Skeletal muscle satellite cell (primary cell): ENCODE results near the gene COPB1.

ENCODE experiments used
- H3K27me3 ChIP-seq: 2 replicates; pipeline ENCODE4 v1.7.0; 2013; ENCODE audit warnings: low read length; ENCODE audit not compliant: control insufficient read depth, insufficient read depth
- H3K36me3 ChIP-seq: 2 replicates; pipeline ENCODE4 v1.7.0; 2013; ENCODE audit warnings: mild to moderate bottlenecking, control low read depth, low read length; ENCODE audit not compliant: insufficient read depth
- H3K4me1 ChIP-seq: 2 replicates; pipeline ENCODE4 v1.7.0; 2013; ENCODE audit warnings: low read length; ENCODE audit not compliant: control insufficient read depth, insufficient read depth
- H3K4me2 ChIP-seq: 2 replicates; pipeline ENCODE4 v1.7.0; 2013; ENCODE audit warnings: mild to moderate bottlenecking, low read length
- H3K4me3 ChIP-seq: 2 replicates; pipeline ENCODE4 v1.7.0; 2013; ENCODE audit warnings: low read length
- H3K9ac ChIP-seq: 2 replicates; pipeline ENCODE4 v1.7.0; 2013; ENCODE audit warnings: mild to moderate bottlenecking, low read depth, low read length, moderate library complexity
- H3K9me3 ChIP-seq: replicated peaks from 2 replicates; pipeline ENCODE4 v1.7.0; 2013; ENCODE audit warnings: mild to moderate bottlenecking, control low read depth, low read length

The COPB1 gene

GRCh38 chr11:14422052-14422813 lies 77.4 kb downstream of the COPB1 start:
- H3K36me3 ChIP-seq, result no peaks in the 10 kb centered on the region
- H3K9me3 ChIP-seq, result no peaks in the 10 kb centered on the region
- H3K4me2 ChIP-seq, result peak overlapping the region; percentile 49
- H3K4me1 ChIP-seq, result peaks cover 44% of the 10 kb centered on the region
- H3K27me3 ChIP-seq, result no peaks in the 10 kb centered on the region
- peak overlapping the region; percentile 54 for H3K9ac ChIP-seq
- H3K4me3 ChIP-seq, result peak overlapping the region; percentile 10

- no peak overlapping the region for H3K4me3 ChIP-seq
- peaks cover 54% of the 10 kb centered on the region for H3K4me1 ChIP-seq
Observed at GRCh38 chr11:14420223-14420622, 79.4 kb downstream of the COPB1 start.

GRCh38 chr11:14418801-14419417 lies 80.7 kb downstream of the COPB1 start:
- no peak overlapping the region for H3K4me3 ChIP-seq
- no peaks in the 10 kb centered on the region for H3K36me3 ChIP-seq
- H3K4me1 ChIP-seq, result peaks cover 58% of the 10 kb centered on the region
- H3K9me3 ChIP-seq, result no peaks in the 10 kb centered on the region
- no peaks in the 10 kb centered on the region for H3K27me3 ChIP-seq
- H3K9ac ChIP-seq, result no peak overlapping the region
- H3K4me2 ChIP-seq, result no peak overlapping the region

More at GRCh38 chr11:14420223-14420622, 79.4 kb downstream of the COPB1 start:
- H3K27me3 ChIP-seq, result no peaks in the 10 kb centered on the region
- no peaks in the 10 kb centered on the region for H3K36me3 ChIP-seq
- no peaks in the 10 kb centered on the region for H3K9me3 ChIP-seq
- H3K9ac ChIP-seq, result no peak overlapping the region
- no peak overlapping the region for H3K4me2 ChIP-seq

- H3K36me3 ChIP-seq, result no peaks in the 10 kb centered on the region
- no peak overlapping the region for H3K9ac ChIP-seq
- H3K4me2 ChIP-seq, result no peak overlapping the region
- no peak overlapping the region for H3K4me3 ChIP-seq
- peaks cover 58% of the 10 kb centered on the region for H3K4me1 ChIP-seq
- no peaks in the 10 kb centered on the region for H3K27me3 ChIP-seq
- no peaks in the 10 kb centered on the region for H3K9me3 ChIP-seq
Observed at GRCh38 chr11:14417617-14418374, 81.8 kb downstream of the COPB1 start.

GRCh38 chr11:14417186-14417585 lies 82.4 kb downstream of the COPB1 start:
- Histone ChIP-seq H3K4me1 (peaks cover 60% of the 10 kb centered on the region), H3K4me2 (no peak overlapping the region), H3K9ac (no peak overlapping the region), H3K27me3 (no peaks in the 10 kb centered on the region), H3K36me3 (no peaks in the 10 kb centered on the region), H3K9me3 (no peaks in the 10 kb centered on the region), H3K4me3 (no peak overlapping the region)

GRCh38 chr11:14414470-14415461 lies 84.8 kb downstream of the COPB1 start:
- Histone ChIP-seq H3K4me3 (no peak overlapping the region), H3K9ac (peak overlapping the region; percentile 49), H3K27me3 (no peaks in the 10 kb centered on the region), H3K36me3 (no peaks in the 10 kb centered on the region), H3K4me1 (peaks cover 64% of the 10 kb centered on the region), H3K4me2 (no peak overlapping the region), H3K9me3 (no peaks in the 10 kb centered on the region)

GRCh38 chr11:14413307-14414069 lies 86.1 kb downstream of the COPB1 start:
- no peak overlapping the region for H3K4me3 ChIP-seq
- H3K27me3 ChIP-seq, result no peaks in the 10 kb centered on the region
- H3K4me2 ChIP-seq, result peak overlapping the region; percentile 26
- H3K4me1 ChIP-seq, result peaks cover 64% of the 10 kb centered on the region
- peak overlapping the region; percentile 49 for H3K9ac ChIP-seq
- no peaks in the 10 kb centered on the region for H3K9me3 ChIP-seq
- H3K36me3 ChIP-seq, result no peaks in the 10 kb centered on the region

GRCh38 chr11:14411818-14412217 lies 87.8 kb downstream of the COPB1 start:
- H3K4me3 ChIP-seq, result no peak overlapping the region
- no peaks in the 10 kb centered on the region for H3K36me3 ChIP-seq
- H3K4me1 ChIP-seq, result peaks cover 52% of the 10 kb centered on the region
- no peaks in the 10 kb centered on the region for H3K9me3 ChIP-seq
- no peaks in the 10 kb centered on the region for H3K27me3 ChIP-seq
- peak overlapping the region; percentile 47 for H3K9ac ChIP-seq
- H3K4me2 ChIP-seq, result peak overlapping the region; percentile 27

GRCh38 chr11:14409891-14410290 lies 89.7 kb downstream of the COPB1 start:
- Histone ChIP-seq H3K27me3 (no peaks in the 10 kb centered on the region), H3K4me3 (no peak overlapping the region), H3K36me3 (no peaks in the 10 kb centered on the region), H3K9me3 (no peaks in the 10 kb centered on the region), H3K4me1 (peaks cover 46% of the 10 kb centered on the region), H3K9ac (no peak overlapping the region), H3K4me2 (no peak overlapping the region)

- Histone ChIP-seq H3K27me3 (no peaks in the 10 kb centered on the region), H3K4me1 (peaks cover 33% of the 10 kb centered on the region), H3K9ac (no peak overlapping the region), H3K4me3 (no peak overlapping the region), H3K36me3 (no peaks in the 10 kb centered on the region), H3K4me2 (no peak overlapping the region), H3K9me3 (no peaks in the 10 kb centered on the region)
Observed at GRCh38 chr11:14408612-14409011, 91.0 kb downstream of the COPB1 start.
